GM21529 (cell line): Measurements from ENCODE around the gene ERCC2.

Source experiments
- ATAC-seq: cut with Tn5 transposase; IDR thresholded peaks from one replicate; pipeline ENCODE4 v1.9.1; 2021; ENCODE audit not compliant: unreplicated experiment

ERCC2 gene

GRCh38 chr19:45305007-45305406, 65.4 kb downstream of the ERCC2 start:
- no peak for ATAC-seq

- ATAC-seq = no peak
Measured at GRCh38 chr19:45304141-45304926, 66.0 kb downstream of the ERCC2 start.

GRCh38 chr19:45303269-45304060, 66.9 kb downstream of the ERCC2 start:
- ATAC-seq = no peak

- ATAC-seq = no peak
Measured at GRCh38 chr19:45302416-45302815, 68.0 kb downstream of the ERCC2 start.
